Stimulated activated naive CD8-positive, alpha-beta T cell treated with anti-CD3 and anti-CD28 coated beads, Interleukin-15, Interleukin-2, amounts not matched to agents 100 ng/mL and 50 ng/mL, for 24 hours (primary cell): ENCODE measurements around the gene MANSC4.

Source experiments
- H3K27ac Mint-ChIP-seq: one replicate; pipeline ENCODE4 v1.8.0; 2021; ENCODE audit warnings: mild to moderate bottlenecking, mixed read lengths
- H3K27me3 Mint-ChIP-seq: one replicate; pipeline ENCODE4 v1.8.0; 2021; ENCODE audit warnings: mixed read lengths
- H3K36me3 Mint-ChIP-seq: one replicate; pipeline ENCODE4 v1.8.0; 2021; ENCODE audit warnings: low read depth, mixed read lengths
- H3K4me1 Mint-ChIP-seq: one replicate; pipeline ENCODE4 v1.8.0; 2021; ENCODE audit warnings: low read depth, mixed read lengths
- H3K4me3 Mint-ChIP-seq: one replicate; pipeline ENCODE4 v1.8.0; 2021; ENCODE audit warnings: mild to moderate bottlenecking, mixed read lengths
- H3K9me3 Mint-ChIP-seq: one replicate; pipeline ENCODE4 v1.8.0; 2021; ENCODE audit warnings: mixed read lengths

MANSC4 gene

GRCh38 chr12:27808841-27809240 is 28.8 kb upstream of the MANSC4 start:
- H3K4me1 Mint-ChIP-seq = peaks cover 32% of the 10 kb centered on the region
- no peak overlapping the region for H3K4me3 Mint-ChIP-seq
- H3K36me3 Mint-ChIP-seq = no peaks in the 10 kb centered on the region
- H3K9me3 Mint-ChIP-seq = no peaks in the 10 kb centered on the region
- peaks cover 19% of the 10 kb centered on the region for H3K27me3 Mint-ChIP-seq
- H3K27ac Mint-ChIP-seq = no peak overlapping the region

DNA sequence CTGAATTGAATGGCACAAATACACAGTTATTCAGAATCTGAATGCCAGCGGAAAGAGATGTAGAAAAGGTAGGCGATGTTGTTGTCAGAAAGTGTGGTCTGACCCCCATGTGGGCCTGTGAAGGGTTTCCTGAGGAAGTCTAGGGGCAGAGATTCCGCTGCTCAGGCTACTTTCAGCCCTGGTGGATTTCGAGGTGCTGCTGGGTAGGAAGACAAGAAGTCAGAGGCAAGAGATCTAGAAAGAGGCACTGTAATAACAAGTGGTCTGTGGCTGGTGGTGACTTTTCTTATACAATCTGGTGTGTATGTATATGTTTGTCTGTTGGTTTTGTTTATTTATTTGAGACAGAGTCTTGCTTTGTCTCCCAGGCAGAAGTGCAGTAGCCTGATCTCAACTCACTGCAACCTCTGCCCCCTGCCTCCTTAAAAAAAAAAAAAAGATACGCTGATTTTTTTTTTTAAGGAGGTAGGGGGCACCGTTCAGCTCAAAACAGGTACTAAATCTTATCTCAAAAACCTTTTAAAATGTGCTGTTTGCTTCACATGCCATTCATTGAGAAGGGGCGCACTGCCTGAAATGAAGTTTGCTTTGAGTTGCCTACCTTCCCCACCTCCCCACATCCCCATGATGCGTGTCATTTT is 27.1 kb upstream of the MANSC4 start:
- H3K27ac Mint-ChIP-seq = peak overlapping the region; percentile 80
- no peaks in the 10 kb centered on the region for H3K36me3 Mint-ChIP-seq
- peaks cover 44% of the 10 kb centered on the region for H3K4me1 Mint-ChIP-seq
- H3K9me3 Mint-ChIP-seq = no peaks in the 10 kb centered on the region
- peaks cover 12% of the 10 kb centered on the region for H3K27me3 Mint-ChIP-seq
- peak overlapping the region; percentile 73 for H3K4me3 Mint-ChIP-seq

GRCh38 chr12:27806259-27806658 is 26.2 kb upstream of the MANSC4 start:
- Mint-ChIP-seq H3K27ac (peak overlapping the region; percentile 80), H3K4me1 (peaks cover 53% of the 10 kb centered on the region), H3K4me3 (no peak overlapping the region), H3K36me3 (peaks cover under 1% of the 10 kb centered on the region), H3K27me3 (peaks cover 8% of the 10 kb centered on the region), H3K9me3 (no peaks in the 10 kb centered on the region)

GRCh38 chr12:27805238-27805637 is 25.2 kb upstream of the MANSC4 start:
- peaks cover 8% of the 10 kb centered on the region for H3K27me3 Mint-ChIP-seq
- H3K9me3 Mint-ChIP-seq = no peaks in the 10 kb centered on the region
- peaks cover 63% of the 10 kb centered on the region for H3K4me1 Mint-ChIP-seq
- no peak overlapping the region for H3K27ac Mint-ChIP-seq
- no peak overlapping the region for H3K4me3 Mint-ChIP-seq
- peaks cover 7% of the 10 kb centered on the region for H3K36me3 Mint-ChIP-seq

- no peak overlapping the region for H3K4me3 Mint-ChIP-seq
- H3K4me1 Mint-ChIP-seq = peaks cover 65% of the 10 kb centered on the region
- peaks cover 22% of the 10 kb centered on the region for H3K36me3 Mint-ChIP-seq
- peak overlapping the region; percentile 72 for H3K27ac Mint-ChIP-seq
- H3K27me3 Mint-ChIP-seq = peaks cover 5% of the 10 kb centered on the region
- H3K9me3 Mint-ChIP-seq = no peaks in the 10 kb centered on the region
These were observed 22.9 kb upstream of the MANSC4 start for GRCh38 chr12:27802936-27803335.

GRCh38 chr12:27802511-27802910 is 22.5 kb upstream of the MANSC4 start:
- H3K9me3 Mint-ChIP-seq = no peaks in the 10 kb centered on the region
- H3K27ac Mint-ChIP-seq = peak overlapping the region; percentile 88
- no peak overlapping the region for H3K4me3 Mint-ChIP-seq
- H3K36me3 Mint-ChIP-seq = peaks cover 26% of the 10 kb centered on the region
- peaks cover 61% of the 10 kb centered on the region for H3K4me1 Mint-ChIP-seq
- H3K27me3 Mint-ChIP-seq = peaks cover under 1% of the 10 kb centered on the region

- no peak overlapping the region for H3K4me3 Mint-ChIP-seq
- H3K27ac Mint-ChIP-seq = peak overlapping the region; percentile 88
- no peaks in the 10 kb centered on the region for H3K27me3 Mint-ChIP-seq
- no peaks in the 10 kb centered on the region for H3K9me3 Mint-ChIP-seq
- peaks cover 35% of the 10 kb centered on the region for H3K36me3 Mint-ChIP-seq
- peaks cover 52% of the 10 kb centered on the region for H3K4me1 Mint-ChIP-seq
These were observed 21.6 kb upstream of the MANSC4 start for GRCh38 chr12:27801630-27802029.

DNA sequence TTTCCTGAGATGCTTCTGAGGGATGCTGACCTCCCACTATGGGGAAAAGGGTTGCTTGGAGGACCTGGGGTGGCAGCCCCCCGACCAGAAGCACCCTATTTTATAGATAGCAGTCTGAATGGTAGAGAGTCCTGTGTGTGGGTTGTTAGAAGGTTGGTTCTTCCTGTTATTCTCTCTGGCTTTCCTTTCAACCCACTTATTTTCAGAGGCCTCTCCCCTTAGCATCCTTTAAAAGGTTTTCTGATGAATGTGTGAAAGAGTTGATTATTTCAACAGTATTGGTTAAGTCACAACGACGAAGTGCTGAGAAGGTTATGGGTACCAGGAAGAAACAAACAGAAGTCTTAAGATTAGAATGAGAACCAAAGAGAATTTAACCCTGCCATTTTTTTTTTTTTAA is 20.8 kb upstream of the MANSC4 start:
- Mint-ChIP-seq H3K27ac (peak overlapping the region; percentile 85), H3K36me3 (peaks cover 40% of the 10 kb centered on the region), H3K4me1 (peaks cover 44% of the 10 kb centered on the region), H3K9me3 (no peaks in the 10 kb centered on the region), H3K4me3 (peak overlapping the region; percentile 24), H3K27me3 (no peaks in the 10 kb centered on the region)

DNA sequence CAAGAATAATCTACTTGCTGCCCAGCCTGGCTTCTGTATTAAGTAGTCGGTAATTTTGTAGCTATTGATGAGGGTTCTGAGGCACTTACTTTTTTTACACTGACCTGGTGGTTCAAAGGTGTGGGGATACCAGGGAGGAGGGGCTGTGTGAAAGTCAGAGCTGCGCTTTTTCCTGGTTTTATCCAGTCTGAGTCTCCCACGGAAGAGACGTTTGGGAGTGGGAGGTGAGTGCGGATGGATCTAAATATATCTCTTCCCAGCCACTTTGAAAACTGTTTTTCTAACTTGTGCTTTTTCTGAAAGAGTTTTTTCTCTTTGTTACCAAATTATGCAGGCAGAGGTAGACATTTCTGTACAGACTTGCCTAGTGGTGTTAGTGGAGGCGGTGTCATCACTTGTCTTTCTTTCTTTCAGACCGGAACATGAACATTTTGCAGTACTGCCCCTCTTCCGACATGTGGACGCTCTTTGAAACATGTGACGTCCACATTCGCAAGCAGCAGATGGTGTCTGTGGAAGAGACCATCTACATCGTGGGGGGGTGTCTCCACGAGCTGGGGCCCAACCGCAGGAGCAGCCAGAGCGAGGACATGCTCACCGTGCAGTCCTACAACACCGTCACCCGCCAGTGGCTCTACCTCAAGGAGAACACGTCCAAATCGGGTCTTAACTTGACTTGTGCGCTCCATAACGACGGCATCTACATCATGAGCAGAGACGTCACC is 17.4 kb upstream of the MANSC4 start:
- Mint-ChIP-seq H3K27ac (no peak overlapping the region), H3K27me3 (no peaks in the 10 kb centered on the region), H3K4me3 (no peak overlapping the region), H3K9me3 (no peaks in the 10 kb centered on the region), H3K4me1 (peaks cover 35% of the 10 kb centered on the region), H3K36me3 (peaks cover 58% of the 10 kb centered on the region)

- Mint-ChIP-seq H3K27me3 (no peaks in the 10 kb centered on the region), H3K27ac (no peak overlapping the region), H3K4me3 (no peak overlapping the region), H3K9me3 (no peaks in the 10 kb centered on the region), H3K4me1 (peaks cover 21% of the 10 kb centered on the region), H3K36me3 (peaks cover 69% of the 10 kb centered on the region)
These were observed 16.1 kb upstream of the MANSC4 start for GRCh38 chr12:27796128-27796527.

DNA sequence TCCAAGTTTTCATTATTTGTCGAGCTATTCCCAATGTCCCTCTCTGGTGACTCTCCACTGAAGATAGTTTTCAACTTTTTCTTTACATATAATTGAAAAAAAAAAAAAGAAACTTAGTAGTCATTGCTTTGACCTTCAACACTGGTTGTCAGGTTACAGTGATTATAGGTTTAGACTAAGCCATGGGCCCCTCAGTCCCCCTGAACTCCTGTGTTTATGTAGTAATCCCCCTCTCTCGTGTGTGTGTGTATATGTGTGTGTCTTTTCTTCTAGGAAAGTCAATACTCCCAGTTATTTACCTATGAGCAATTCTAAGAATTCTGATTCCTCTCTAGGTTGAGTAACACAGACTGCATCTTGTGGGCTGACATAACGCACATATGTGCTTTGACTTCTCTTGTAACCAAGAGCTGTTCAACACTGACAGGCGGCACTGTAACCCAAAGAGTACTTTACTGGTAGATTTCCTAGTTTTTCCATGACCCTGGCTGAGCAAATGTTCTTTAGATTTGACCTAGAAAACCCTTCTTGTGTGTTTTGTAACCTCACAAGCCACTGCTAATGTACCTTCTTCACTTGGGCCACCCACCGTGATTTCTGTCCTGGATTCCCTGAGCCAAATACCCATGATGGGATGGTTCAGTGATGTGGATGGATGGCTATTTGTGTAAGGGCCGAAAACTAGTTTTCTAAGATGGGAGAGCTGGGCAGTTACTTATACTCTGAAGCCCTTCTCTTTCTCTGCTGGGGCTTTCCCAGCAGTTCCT is 15.0 kb upstream of the MANSC4 start:
- H3K27ac Mint-ChIP-seq = no peak overlapping the region
- H3K4me3 Mint-ChIP-seq = no peak overlapping the region
- H3K36me3 Mint-ChIP-seq = peaks cover 69% of the 10 kb centered on the region
- no peaks in the 10 kb centered on the region for H3K9me3 Mint-ChIP-seq
- no peaks in the 10 kb centered on the region for H3K27me3 Mint-ChIP-seq
- peaks cover 10% of the 10 kb centered on the region for H3K4me1 Mint-ChIP-seq

- peaks cover 20% of the 10 kb centered on the region for H3K4me1 Mint-ChIP-seq
- no peak overlapping the region for H3K27ac Mint-ChIP-seq
- no peaks in the 10 kb centered on the region for H3K9me3 Mint-ChIP-seq
- no peaks in the 10 kb centered on the region for H3K27me3 Mint-ChIP-seq
- H3K4me3 Mint-ChIP-seq = no peak overlapping the region
- H3K36me3 Mint-ChIP-seq = peaks cover 65% of the 10 kb centered on the region
These were observed 10.1 kb upstream of the MANSC4 start for GRCh38 chr12:27790179-27790578.

- Mint-ChIP-seq H3K4me1 (peaks cover 24% of the 10 kb centered on the region), H3K27ac (no peak overlapping the region), H3K27me3 (no peaks in the 10 kb centered on the region)
These were observed 7.5 kb upstream of the MANSC4 start for GRCh38 chr12:27787559-27787958.

GRCh38 chr12:27785882-27786570 is 6.0 kb upstream of the MANSC4 start:
- peaks cover 58% of the 10 kb centered on the region for H3K36me3 Mint-ChIP-seq
- H3K4me1 Mint-ChIP-seq = peaks cover 39% of the 10 kb centered on the region
- H3K4me3 Mint-ChIP-seq = no peak overlapping the region
- no peaks in the 10 kb centered on the region for H3K9me3 Mint-ChIP-seq
- H3K27ac Mint-ChIP-seq = no peak overlapping the region
- H3K27me3 Mint-ChIP-seq = no peaks in the 10 kb centered on the region

More at GRCh38 chr12:27787559-27787958, 7.5 kb upstream of the MANSC4 start:
- Mint-ChIP-seq H3K9me3 (no peaks in the 10 kb centered on the region), H3K36me3 (peaks cover 60% of the 10 kb centered on the region), H3K4me3 (no peak overlapping the region)

DNA sequence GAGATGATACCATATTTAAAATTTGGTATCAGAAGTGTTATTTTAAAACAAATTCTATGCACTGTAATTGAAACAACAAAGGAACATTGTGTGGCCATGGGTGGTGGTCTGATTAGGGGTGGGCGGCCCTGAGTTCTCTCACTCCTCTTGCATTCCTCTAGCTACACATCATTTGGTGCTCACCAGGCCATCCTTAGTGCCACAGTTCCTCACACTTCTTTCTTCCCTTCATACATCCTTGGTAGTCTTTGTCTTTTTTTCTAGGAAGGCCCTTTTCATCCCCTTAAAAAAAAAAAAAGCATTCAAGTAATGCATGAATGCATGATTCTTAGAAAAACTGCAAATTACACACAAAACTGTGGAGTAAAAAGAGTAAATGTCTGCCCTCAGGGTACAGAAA is 2.4 kb upstream of the MANSC4 start:
- Mint-ChIP-seq H3K27me3 (no peaks in the 10 kb centered on the region), H3K9me3 (no peaks in the 10 kb centered on the region), H3K36me3 (peaks cover 34% of the 10 kb centered on the region), H3K4me1 (peaks cover 48% of the 10 kb centered on the region), H3K4me3 (peak overlapping the region; percentile 85), H3K27ac (no peak overlapping the region)
